Astrocyte of the spinal cord (primary cell): ENCODE data around the gene SPATA1.

Experiments used
- DNase-seq: peaks from one replicate; pipeline ENCODE4 v3.0.0; 2011; ENCODE audit warnings: low read depth, low spot score
- H3K4me3 ChIP-seq: 2 replicates; pipeline ENCODE4 v1.5.1; 2011; ENCODE audit warnings: low read depth, mild to moderate bottlenecking, low read length, moderate library complexity
- in situ Hi-C: cut with HindIII; loops from 2 replicates; pipeline ENCODE4 v1.10.0; 2017; ENCODE audit warnings: low sequenced_read_pairs
- TF ChIP-seq, protein P1 (sequence below): IDR thresholded peaks from 2 replicates; pipeline ENCODE4 v1.5.1; 2012; ENCODE audit warnings: low read depth, mild to moderate bottlenecking, low read length, inconsistent platforms

SPATA1 gene

DNA sequence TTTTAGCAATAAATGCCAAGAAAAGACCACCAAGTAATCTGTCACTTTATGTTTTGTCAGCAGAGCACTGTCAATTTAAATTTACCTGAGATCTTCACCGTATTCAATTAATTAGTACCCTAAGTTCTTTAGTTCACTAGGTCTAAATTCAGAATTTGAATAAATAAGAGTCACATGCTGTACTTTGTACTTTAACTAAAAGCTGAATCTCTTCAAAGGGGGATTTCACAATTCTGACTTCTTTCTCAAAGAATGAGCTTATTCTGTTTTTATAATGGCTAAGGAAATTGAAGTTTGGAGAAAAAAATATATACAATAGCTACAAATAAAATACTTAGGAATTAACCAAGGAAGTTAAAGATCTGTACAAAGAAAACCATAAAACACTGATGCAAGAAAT lies 2.3 kb downstream of the SPATA1 start:
- H3K4me3 ChIP-seq: no peak overlapping the region
- no peak for DNase-seq
- in situ Hi-C loops: no loop called here
- TF ChIP-seq, protein P1, sequence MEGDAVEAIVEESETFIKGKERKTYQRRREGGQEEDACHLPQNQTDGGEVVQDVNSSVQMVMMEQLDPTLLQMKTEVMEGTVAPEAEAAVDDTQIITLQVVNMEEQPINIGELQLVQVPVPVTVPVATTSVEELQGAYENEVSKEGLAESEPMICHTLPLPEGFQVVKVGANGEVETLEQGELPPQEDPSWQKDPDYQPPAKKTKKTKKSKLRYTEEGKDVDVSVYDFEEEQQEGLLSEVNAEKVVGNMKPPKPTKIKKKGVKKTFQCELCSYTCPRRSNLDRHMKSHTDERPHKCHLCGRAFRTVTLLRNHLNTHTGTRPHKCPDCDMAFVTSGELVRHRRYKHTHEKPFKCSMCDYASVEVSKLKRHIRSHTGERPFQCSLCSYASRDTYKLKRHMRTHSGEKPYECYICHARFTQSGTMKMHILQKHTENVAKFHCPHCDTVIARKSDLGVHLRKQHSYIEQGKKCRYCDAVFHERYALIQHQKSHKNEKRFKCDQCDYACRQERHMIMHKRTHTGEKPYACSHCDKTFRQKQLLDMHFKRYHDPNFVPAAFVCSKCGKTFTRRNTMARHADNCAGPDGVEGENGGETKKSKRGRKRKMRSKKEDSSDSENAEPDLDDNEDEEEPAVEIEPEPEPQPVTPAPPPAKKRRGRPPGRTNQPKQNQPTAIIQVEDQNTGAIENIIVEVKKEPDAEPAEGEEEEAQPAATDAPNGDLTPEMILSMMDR: no peak

DNA sequence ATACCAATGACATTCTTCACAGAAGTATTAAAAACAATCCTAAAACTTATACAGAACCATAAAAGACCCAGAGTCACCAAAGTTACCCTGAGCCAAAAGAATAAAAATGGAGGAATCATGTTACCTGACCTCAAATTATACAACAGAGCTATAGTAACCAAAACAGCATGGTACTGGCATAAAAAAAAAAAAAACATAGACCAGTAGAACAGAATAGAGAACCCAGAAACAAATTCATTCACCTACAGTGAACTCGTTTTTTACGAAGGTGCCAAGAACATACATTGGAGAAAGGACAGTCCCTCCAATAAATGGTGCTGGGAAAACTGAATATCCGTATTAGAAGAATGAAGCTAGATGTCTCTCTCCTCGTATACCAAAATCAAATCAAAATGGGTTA lies 2.8 kb downstream of the SPATA1 start:
- TF ChIP-seq, protein P1: no peak
- no peak for DNase-seq
- in situ Hi-C loops: no loop called here
- H3K4me3 ChIP-seq: no peak overlapping the region

DNA sequence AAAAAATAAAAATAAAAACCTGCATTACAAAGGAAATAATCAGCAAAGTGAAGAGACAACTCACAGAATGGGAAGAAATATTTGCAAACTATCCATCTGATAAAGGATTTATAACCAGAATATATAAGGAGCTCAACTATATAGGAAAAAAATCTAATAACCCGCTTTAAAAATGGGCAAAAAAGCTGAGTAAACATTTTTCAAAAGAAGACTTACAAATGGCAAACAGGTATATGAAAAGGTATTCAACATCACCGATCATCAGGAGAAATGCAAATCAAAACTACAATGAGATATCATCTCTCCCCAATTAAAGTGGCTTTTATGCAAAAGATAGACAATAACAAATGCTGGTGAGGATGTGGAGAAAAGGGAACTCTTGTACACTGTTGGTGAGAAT lies 4.0 kb downstream of the SPATA1 start:
- in situ Hi-C loops: no loop called here
- no peak overlapping the region for H3K4me3 ChIP-seq
- no peak for DNase-seq
- TF ChIP-seq, protein P1: no peak

DNA sequence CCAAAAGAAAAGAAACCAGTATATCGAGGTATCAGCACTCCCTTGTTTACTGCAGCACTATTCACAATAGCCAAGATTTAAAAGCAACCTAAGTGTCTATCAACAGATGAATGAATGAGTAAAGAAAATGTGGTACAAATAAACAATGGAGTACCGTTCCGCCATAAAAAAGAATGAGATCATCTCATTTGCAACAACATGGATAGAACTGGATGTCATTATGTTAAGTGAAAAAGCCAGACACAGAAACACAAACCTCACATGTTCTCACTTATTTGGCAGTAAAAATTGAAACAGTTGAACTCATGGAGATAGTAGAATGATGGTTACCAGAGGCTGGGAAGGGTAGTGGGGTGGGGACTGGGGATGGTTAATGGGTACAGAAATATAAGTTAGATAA lies 4.5 kb downstream of the SPATA1 start:
- H3K4me3 ChIP-seq: no peak overlapping the region
- no peak for DNase-seq
- TF ChIP-seq, protein P1: no peak
- in situ Hi-C loops: no loop called here

DNA sequence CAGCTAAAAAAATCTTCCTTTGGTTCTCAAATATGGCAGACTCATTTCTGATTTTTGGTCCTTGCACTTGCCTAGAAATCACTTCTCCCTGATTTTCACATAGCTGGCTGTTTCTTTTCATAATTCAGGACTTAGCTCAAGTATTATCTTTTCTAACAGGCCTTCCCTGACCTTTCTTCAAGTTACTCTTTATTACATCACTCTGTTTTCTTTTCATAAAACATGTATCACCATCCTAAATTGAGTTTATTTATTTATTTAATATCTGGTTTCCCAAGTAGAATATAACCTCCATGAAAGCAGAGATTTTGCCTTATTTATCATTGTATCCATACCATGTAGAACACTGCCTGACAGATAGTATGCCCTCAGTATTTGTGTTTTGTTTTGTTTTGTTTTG lies 18.4 kb downstream of the SPATA1 start:
- no peak overlapping the region for H3K4me3 ChIP-seq
- TF ChIP-seq, protein P1: no peak
- DNase-seq: no peak
- in situ Hi-C loops: no loop called here

DNA sequence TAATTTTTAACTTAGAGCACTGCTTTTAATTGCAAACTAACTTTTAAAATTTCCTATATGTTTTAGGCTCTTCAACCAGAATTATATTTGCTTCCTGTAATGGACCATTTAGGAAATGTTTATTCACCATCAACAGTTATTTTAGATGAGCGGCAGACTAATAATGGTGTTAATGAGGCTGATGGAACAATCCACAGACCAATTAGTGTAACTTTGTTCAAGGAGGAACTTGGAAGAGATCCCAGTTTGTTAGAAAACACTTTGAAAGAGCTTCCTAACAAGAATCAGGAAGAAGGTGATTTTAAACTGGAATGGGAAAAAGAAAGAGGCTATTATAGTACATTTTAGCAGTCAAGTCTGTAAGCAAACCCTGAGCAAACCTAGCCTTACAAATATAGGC lies 19.6 kb downstream of the SPATA1 start:
- in situ Hi-C loops: no loop called here
- no peak for DNase-seq
- TF ChIP-seq, protein P1: no peak

DNA sequence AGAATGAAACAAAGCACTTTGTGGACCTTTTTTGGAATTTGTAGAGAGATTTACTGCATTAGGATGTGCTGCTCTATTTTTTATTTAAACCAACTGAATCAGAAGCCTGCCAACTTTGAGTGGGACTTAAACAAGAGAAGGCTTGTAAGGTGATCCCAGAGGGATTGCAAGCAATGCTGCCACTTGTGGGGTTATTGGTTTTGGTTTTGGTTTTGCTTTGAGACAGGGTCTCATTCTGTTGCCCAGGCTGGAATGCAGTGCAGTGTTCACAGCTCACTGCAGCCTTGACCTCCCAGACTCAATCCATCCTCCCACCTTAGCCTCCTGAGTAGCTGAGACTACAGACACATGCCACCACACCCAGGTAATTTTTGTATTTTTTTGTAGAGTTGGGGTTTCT lies 32.4 kb downstream of the SPATA1 start:
- no peak for DNase-seq
- TF ChIP-seq, protein P1: no peak
- in situ Hi-C loops: no loop called here
- no peak overlapping the region for H3K4me3 ChIP-seq

More for the DNA sequence above, 19.6 kb downstream of the SPATA1 start:
- no peak overlapping the region for H3K4me3 ChIP-seq
